Loucy (cell line): ENCODE results near the gene REV1.

Source experiments
- H2AFZ ChIP-seq: fragments of 200-600 bp; sonication (generic); 2 replicates; pipeline ENCODE4 v1.6.0; 2016; ENCODE audit warnings: antibody characterized with exemption, mild to moderate bottlenecking, low read length, moderate library complexity
- H3F3A ChIP-seq: fragments of 200-600 bp; 2 replicates; pipeline ENCODE4 v1.6.0; 2016; ENCODE audit warnings: antibody characterized with exemption, low read depth, mild to moderate bottlenecking
- H3K27me3 ChIP-seq: fragments of 200-600 bp; sonication (generic); 2 replicates; pipeline ENCODE4 v1.6.1; 2014; ENCODE audit warnings: low read length, mild to moderate bottlenecking; ENCODE audit not compliant: insufficient read depth, poor library complexity, severe bottlenecking
- H3K36me3 ChIP-seq: fragments of 200-600 bp; sonication (generic); 2 replicates; pipeline ENCODE4 v1.6.1; 2016; ENCODE audit warnings: low read length; ENCODE audit not compliant: insufficient read depth
- H3K4me1 ChIP-seq: fragments of 200-600 bp; sonication (generic); 2 replicates; pipeline ENCODE4 v1.5.1; 2014; ENCODE audit warnings: low read length, mild to moderate bottlenecking; ENCODE audit not compliant: insufficient read depth, poor library complexity, severe bottlenecking
- H3K4me2 ChIP-seq: fragments of 200-600 bp; sonication (generic); 2 replicates; pipeline ENCODE4 v1.6.0; 2014; ENCODE audit warnings: antibody characterized with exemption, low read length, low read depth, mild to moderate bottlenecking; ENCODE audit not compliant: poor library complexity, severe bottlenecking
- H3K4me3 ChIP-seq: fragments of 200-600 bp; sonication (generic); 2 replicates; pipeline ENCODE4 v1.5.1; 2014; ENCODE audit warnings: low read length, mild to moderate bottlenecking, mixed read lengths; ENCODE audit not compliant: poor library complexity, severe bottlenecking
- H3K79me2 ChIP-seq: fragments of 200-600 bp; sonication (generic); 2 replicates; pipeline ENCODE4 v1.6.1; 2014; ENCODE audit warnings: low read length; ENCODE audit not compliant: insufficient read depth
- H3K9ac ChIP-seq: fragments of 200-600 bp; sonication (generic); 2 replicates; pipeline ENCODE4 v1.6.0; 2014; ENCODE audit warnings: mild to moderate bottlenecking, low read depth, low read length, moderate library complexity; ENCODE audit not compliant: poor library complexity, severe bottlenecking
- H3K9me2 ChIP-seq: fragments of 200-600 bp; sonication (generic); replicated peaks from 2 replicates; pipeline ENCODE4 v1.6.1; 2016; ENCODE audit warnings: low read depth, low read length, mixed read lengths
- H3K9me3 ChIP-seq: fragments of 200-600 bp; sonication (generic); 2 replicates; pipeline ENCODE4 v1.6.1; 2014; ENCODE audit warnings: mild to moderate bottlenecking, antibody characterized with exemption, low read length, low read depth; ENCODE audit not compliant: insufficient read depth
- H4K20me1 ChIP-seq: fragments of 200-600 bp; sonication (generic); 2 replicates; pipeline ENCODE4 v1.6.0; 2014; ENCODE audit warnings: antibody characterized with exemption, low read length, mild to moderate bottlenecking; ENCODE audit not compliant: insufficient read depth, poor library complexity, severe bottlenecking
- CTCF ChIP-seq: fragments of 200-600 bp; sonication (generic); conservative IDR thresholded peaks from 2 replicates; pipeline ENCODE4 v1.5.1; 2014; ENCODE audit warnings: mild to moderate bottlenecking, antibody characterized with exemption, low read length
- EZH2phosphoT487 ChIP-seq: fragments of 200-600 bp; IDR thresholded peaks from 2 replicates; pipeline ENCODE4 v1.6.1; 2018; ENCODE audit warnings: antibody characterized with exemption, mild to moderate bottlenecking, moderate library complexity, borderline replicate concordance

REV1 gene

GRCh38 chr2:99395589-99396130, 94.2 kb downstream of the REV1 start:
- Histone ChIP-seq H3K36me3 (peaks cover 95% of the 10 kb centered on the region), H3K9ac (no peak overlapping the region)

GRCh38 chr2:99389946-99390345, 99.9 kb downstream of the REV1 start:
- no peak overlapping the region for H3K9ac ChIP-seq

More at GRCh38 chr2:99395589-99396130, 94.2 kb downstream of the REV1 start:
- Histone ChIP-seq H3K9me2 (no peaks in the 10 kb centered on the region), H3F3A (no peaks in the 10 kb centered on the region), H3K4me3 (no peak overlapping the region), H3K4me1 (no peaks in the 10 kb centered on the region), H3K4me2 (no peak overlapping the region), H3K27me3 (no peaks in the 10 kb centered on the region), H4K20me1 (no peaks in the 10 kb centered on the region), H3K79me2 (no peaks in the 10 kb centered on the region), H3K9me3 (no peaks in the 10 kb centered on the region), H2AFZ (no peak overlapping the region)
- TF ChIP-seq CTCF, result no peak
- no peak for TF ChIP-seq EZH2phosphoT487

GRCh38 chr2:99389371-99389770, 100.4 kb downstream of the REV1 start:
- Histone ChIP-seq H3F3A (no peaks in the 10 kb centered on the region), H3K27me3 (no peaks in the 10 kb centered on the region), H3K4me2 (no peak overlapping the region), H3K4me1 (no peaks in the 10 kb centered on the region), H2AFZ (no peak overlapping the region), H4K20me1 (peaks cover 5% of the 10 kb centered on the region), H3K9me3 (no peaks in the 10 kb centered on the region), H3K9ac (no peak overlapping the region), H3K4me3 (no peak overlapping the region), H3K9me2 (no peaks in the 10 kb centered on the region), H3K79me2 (no peaks in the 10 kb centered on the region), H3K36me3 (peaks cover 63% of the 10 kb centered on the region; the same call in 1 of the 2 replicates)
- TF ChIP-seq CTCF (no peak), EZH2phosphoT487 (no peak)

More at GRCh38 chr2:99389946-99390345, 99.9 kb downstream of the REV1 start:
- Histone ChIP-seq H3K79me2 (no peaks in the 10 kb centered on the region), H3F3A (no peaks in the 10 kb centered on the region), H3K27me3 (no peaks in the 10 kb centered on the region), H3K36me3 (peaks cover 63% of the 10 kb centered on the region; the same call in 1 of the 2 replicates), H3K4me2 (no peak overlapping the region), H3K9me2 (no peaks in the 10 kb centered on the region), H4K20me1 (peaks cover 5% of the 10 kb centered on the region), H3K4me3 (no peak overlapping the region), H3K9me3 (no peaks in the 10 kb centered on the region), H3K4me1 (no peaks in the 10 kb centered on the region), H2AFZ (no peak overlapping the region)
- TF ChIP-seq EZH2phosphoT487, result no peak
- TF ChIP-seq CTCF, result no peak
